Endometrium (tissue), 2 donors: ENCODE data around the gene ARF1.

Source experiments
- FAIRE-seq: peaks from 2 replicates; lab custom pipeline; 2012; peaks lifted over from hg19 to GRCh38; lab: Jason Lieb, UNC
- donor health status: control.
- donor health status: control.

ARF1 gene

DNA sequence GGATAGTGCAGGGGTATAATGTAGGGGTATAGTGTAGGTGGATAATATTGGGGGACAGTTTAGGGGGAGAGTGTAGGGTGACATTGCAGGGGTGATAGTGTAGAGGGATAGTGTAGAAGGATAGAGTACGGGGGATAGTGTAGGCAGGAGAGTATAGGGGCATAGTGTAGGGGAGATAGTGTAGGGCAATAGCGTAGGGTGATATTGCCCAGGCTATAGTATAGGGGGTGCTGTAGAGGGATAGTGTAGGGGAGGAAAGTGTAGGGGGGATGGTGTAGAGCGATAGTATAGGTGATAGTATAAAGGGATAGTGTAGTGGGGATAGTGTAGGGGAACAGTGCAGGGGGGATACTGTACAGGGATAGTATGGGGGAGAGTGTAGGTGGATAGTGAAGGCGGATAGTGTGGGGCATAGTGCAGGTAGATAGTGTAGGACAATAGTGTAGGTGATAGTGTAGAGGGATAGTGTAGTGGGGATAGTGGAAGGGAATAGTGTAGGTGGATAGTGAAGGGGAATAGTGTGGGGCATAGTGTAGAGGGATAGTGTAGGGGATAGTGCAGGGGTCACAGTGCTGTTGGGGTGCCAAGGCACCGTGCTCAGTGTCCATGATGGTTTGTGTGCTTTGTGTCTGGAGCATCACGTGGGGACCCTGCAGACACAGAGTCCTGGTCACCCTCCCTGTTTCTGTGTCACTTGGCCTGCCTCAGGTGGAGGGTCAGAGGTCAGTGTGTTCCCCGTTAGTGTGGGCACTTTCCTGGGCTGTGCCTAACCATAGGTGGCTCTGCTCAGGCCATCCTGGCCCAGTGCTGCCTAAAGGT, 10.5 kb upstream of the ARF1 start:
- no peak for FAIRE-seq

DNA sequence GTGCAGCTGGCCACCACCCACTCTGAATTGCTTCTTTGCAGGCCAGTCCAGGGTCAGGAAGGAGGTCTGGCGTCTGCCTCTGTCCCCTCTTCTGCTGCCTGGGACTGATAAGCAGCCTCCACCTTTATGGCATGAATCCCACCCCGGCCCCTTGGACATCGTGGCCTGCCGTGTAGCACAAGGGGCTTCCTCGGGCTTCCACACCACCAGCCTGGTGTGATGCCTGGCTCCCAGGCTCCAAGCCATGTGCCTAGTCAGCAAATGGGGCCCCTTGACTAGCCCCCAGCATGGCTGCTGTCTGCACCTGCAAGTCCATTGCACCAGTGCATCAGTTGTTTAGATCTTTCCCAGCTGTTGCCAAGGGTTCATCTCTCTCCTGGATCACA, 9.9 kb upstream of the ARF1 start:
- no peak for FAIRE-seq

DNA sequence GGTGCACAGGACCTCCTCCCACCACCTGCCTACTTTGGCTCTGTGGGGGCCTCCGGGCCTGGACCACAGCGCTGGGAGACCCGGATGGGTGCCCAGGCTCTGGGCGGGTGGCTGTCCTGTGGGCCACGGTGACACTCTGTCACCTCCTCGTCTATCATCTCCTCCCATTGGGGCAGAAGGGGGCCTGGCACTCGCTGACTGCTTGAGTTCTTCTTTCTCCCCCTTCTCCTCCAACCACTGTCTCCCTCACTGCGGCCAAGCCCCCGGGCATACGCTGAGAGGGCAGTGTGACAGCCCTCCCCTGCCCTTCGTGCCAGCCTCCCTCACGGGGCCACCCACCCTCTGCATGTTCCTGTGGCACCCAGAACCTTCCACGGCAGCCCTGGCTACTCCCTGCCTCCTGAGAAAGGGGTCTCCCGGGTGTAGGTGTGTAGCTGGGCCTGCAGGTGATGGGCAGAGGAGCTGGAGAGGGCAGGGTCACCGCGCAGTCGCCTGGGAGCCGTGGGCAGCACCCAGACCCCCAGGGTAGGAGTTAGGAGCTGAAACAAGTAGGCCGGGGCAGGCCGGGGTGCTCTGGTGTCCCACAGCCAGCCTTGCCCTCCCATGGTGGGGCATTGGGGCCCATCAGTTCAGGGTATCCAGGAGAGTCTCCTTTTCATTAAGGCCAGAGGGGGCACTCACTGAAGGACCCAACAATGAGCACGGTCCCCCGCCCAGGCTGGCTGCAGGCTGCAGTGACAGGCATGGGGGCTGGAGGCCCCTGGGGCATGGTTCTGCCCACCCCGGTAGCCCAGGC, 9.2 kb upstream of the ARF1 start:
- FAIRE-seq, result no peak

DNA sequence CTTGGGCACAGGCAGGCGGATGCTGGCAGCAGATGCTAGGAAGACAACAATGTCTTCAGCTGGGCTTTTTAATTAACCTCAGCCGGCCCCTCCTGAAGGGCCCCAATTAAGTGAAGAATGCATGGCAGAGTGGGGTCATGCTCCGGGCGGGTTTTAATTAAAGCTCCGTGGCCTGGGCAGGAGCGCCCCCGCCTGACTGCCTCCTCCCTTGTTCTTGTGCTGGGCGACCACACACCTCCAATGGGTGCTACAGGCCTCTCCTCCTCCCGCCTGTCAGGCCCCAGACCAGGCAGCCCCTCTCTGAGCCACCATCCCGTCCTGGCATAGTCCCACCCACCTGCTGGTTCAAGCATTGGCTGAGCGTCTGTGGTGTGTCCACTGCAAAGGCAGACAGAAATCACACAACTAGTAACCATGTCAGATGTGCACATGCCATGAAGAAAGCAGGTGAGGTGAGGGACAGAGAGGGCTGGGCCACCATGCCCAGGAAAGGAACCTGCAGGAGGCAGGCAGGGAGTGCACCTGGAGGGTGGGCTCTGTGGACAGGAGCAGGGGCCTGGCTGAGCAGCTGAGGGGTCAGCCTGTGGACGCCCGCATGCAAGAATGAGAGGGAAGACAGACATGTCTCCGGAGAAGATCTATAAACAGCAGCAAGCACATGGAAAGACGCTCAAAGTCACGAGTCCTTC, 8.5 kb upstream of the ARF1 start:
- FAIRE-seq, result no peak

DNA sequence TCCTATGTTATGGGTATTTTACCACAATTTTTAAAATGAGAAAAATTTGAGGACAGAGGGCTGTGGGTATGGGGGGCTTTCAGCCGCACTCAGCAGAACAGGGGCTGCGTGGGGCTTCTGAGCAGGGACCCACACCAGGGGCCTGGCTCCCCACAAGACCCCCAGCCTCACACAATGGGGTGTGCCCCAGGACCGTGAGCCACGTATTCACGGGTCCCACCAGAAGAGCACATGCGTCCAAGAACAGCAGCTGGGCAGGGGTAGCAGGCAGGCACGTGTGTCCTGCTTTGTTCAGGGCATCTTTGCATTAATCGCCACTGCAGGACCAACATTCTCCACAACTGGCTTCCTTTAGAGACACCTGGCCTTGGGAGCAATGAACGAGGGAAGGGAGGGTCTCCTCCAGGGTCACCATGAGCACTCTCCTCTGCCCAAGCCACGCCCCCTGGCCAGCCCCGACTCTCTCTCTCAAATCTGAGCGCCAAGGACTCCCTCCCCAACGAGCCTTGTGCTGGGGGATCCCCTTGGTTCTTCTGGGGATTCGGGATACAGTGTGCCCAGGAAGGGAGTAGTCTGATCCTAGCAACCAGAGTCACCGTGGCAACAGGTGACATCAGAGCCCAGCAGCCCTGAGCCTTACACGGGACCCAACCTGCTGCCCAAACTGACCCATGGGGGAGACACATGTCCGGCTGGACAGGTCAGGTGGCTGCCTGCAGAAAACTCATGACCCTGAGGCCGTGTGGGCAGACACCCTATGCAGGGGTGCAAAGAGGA, 7.4 kb upstream of the ARF1 start:
- no peak for FAIRE-seq

DNA sequence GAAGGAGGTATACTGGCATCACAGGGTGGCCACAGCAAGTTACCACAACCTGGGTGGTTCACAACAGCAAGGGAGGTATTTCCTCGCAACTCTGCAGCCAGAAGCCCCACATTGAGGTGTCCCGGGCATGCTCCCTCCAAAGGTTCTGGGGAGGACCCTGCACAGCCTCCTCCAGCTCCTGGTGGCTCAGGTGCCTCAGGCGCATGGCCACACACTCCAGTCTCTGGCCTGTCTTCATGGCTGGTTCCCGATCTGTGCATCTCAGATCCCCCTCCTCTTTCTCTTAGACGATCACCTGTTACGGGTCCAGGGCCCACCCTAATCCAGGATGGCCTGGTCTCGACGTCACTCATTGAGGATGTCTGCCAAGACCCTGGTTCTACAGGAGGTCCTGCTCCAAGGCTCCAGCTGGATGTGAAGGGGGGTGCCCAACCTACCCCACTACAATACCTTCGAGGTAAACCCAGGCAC, 6.7 kb upstream of the ARF1 start:
- FAIRE-seq, result no peak

DNA sequence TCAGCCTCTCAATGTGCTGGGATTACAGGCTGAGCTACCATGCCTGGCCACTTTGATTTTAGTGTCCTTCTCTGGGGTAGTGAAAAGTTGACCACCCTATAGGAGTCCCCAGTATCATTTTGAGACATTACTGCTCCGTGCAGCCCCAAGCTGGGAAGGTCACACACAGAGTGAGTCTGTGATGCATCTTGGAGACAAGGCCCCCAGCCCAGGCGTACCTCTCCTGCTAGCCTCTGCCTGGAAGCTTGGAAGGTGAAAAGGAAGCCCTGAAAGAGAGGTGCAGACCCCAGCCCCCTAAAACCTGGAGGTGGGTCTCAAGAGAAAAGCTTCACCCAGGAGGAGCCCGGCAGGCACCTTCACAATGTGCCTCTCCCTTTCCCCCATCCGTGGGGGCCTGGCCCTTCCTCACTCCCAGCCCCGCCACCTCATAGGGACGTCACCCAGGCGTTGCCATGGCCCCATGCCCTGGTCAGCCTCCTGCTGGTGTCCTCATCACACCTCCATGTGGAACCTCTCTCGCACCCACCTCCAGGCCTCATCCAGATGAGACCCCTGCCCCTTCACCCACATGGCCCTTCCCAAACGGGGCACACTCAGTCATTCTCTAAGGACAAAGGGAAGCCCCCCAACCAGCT, 5.6 kb upstream of the ARF1 start:
- no peak for FAIRE-seq

DNA sequence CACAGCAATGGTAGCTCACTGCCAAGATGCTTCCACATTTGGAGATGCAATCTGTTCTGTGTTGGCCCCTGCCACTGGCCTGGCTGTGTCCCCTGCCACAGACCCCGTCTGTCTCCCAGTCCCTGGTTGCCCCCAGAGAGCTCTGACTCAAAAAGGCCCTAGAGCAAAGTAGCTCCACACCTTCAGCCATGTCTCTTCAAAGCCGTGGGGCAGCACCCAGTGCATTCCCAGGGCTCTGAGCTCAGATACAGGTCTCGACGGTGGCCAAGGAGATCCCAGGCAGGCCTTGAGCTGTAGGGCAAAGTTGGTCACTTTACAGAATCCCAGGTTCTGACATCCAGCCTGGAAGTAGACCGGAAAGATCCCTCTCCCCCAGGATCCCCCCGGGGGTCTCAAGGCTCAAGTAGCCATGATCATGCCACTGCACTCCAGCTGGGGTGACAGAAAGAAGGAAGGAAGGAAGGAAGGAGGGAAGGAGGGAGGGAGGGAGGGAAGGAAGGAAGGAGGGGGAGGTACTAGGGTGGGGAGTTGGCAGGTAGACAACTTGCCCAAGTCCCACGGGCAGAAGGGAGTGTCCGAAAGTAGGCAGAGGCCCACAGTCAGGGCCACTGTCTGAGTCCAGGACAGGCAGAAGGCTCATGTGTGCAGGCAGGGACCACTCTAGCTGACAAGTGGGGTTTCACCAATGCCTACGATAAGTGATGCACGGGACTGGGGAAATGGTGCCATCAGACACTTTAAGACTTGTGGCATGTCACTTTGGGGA, 4.8 kb upstream of the ARF1 start:
- FAIRE-seq, result no peak

DNA sequence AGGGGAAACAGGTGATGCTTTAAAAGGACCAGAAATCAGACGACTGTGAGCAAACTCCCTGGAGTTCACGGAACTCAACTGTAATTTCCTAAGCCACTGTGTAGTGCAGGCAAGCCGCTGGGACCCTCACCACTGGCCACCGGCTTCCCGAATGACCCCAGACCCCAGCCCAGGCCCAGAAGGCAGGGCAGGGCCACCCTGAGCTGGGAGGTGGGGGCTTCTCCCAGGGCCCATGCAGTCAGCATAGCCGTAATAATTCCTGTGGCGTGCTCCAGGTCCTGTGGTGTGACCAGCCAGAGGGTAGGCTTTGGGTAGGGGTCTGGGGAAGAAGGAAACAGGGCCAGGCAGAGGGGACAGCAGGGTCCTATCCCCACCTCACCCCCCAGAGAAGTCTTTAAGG, 3.5 kb upstream of the ARF1 start:
- no peak for FAIRE-seq

DNA sequence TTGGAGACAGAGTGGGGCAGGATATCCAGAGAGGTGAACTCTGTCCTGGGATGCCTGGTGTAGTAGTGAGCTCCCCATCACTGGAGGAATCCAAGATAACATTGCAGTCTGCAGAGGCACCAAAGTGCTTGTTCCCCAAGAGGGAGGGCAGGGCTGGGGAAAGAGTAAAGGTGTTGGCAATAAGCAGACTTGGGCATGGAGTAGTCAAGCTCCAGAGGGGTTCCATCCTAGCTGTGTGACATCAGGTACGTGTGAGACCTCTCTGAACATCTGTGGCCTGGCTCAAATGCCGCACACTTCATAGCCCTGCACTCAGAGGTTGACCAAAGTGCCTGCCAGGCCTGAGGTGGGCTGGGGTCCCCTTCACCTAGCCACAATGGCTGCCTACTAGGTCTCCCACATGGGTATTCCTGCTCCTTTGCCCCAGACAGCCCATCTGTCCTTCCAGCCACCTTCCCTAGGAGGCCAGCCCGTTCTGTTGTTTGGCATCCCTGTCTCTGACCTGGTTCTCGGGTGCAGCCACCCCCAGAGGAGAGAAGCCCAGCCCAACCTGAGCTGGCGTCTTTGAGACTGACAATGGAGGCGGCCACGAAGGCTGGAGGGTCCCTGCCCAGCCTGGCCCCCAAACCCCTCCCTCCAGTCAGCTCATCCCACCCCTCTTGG, 2.8 kb upstream of the ARF1 start:
- no peak for FAIRE-seq

DNA sequence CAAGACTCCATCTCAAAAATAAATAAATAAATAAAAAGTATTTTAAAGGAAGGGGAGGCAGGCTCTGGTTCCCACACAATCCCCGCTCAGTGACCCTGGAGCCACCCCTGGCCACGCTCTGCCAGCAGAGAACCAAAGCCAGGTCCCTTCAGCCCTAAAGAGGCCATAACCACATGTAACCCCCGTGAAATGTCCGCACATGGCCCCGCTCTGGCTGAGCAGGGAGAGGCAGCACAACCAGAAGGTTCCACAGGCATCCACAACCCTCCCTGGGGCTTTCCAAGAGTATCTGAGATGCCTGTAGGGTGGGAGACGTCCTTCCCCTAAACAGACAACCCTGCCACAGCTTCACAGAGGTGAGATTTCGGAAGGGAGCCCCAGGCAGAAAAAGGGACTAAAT, 1.4 kb upstream of the ARF1 start:
- FAIRE-seq, result no peak

DNA sequence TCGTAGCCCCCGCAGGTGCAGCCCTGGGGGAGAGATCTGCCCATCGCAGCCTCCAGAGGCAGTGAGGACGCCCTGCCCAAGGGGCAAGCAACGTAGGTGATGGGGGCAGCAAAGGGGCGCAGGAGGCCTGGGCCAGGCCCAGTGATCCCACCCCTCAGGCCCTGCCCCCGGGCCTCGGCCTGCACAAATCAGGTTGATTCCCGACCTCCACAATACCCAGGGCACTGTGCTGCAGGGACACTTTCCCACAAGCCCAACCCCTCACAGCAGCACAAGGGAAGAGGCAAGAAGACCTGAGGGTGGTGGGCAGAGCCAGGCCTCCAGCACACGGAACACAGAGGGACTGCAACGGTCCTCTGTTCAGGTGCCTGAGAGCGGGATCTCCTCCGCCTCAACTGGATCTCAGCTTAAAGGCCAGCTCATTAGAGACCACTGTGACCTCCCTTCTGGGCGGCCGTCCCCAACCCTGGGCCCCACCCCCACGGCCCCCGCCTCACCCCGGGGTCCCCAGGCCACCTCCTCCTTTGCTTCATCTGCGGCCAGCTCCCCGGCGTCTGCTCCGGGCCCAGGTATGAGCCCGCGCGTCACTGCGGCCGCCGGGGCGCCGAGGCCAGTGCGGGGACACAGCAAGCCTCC, 812 bp upstream of the ARF1 start:
- no peak for FAIRE-seq

DNA sequence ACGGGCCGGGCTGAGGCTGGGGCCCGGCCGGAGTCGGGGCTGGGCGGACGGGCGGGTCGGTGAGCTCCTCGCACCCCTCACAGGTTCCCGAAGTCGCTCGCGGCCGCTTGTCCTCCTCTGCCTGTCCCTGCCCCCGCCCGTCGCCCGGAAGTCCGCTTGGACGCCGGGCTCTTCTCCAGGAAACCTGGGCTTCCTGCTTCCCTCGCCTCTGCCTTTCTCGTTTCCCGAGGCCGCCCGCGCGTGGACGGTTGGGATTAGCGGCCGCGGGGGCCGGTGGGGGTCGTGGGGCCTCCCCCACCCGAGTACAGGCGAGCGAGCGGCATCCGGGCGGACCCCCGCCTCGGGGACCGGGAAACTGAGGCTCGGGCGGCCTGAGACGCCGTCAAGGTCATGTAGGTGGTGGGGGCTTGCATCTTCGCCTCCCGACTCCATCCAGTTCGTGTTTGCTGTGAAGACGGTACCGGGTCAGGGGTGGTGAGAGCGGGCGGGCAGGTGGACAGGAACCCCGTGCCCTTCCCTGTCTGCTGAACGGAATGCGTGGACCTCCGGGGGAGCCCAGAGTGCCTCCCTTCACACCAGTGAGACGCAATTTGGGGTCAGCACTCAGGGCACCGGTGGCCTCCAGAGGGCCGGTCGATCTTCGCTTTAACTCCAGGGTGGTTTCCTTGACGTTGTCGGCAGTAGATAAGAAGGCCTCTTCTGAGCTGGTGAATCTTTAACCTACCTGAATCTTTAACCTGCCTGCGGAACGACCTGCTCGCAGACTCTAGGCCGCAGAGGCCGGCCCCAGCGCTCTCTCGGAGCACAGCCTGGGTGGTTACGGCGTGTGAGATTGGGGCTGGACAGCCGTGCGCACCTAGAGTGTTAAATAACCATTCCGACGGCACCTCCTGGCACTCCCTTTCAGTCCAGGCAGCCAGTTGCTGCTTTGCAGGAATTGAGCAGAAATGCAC, 686 bp downstream of the ARF1 start:
- no peak for FAIRE-seq

DNA sequence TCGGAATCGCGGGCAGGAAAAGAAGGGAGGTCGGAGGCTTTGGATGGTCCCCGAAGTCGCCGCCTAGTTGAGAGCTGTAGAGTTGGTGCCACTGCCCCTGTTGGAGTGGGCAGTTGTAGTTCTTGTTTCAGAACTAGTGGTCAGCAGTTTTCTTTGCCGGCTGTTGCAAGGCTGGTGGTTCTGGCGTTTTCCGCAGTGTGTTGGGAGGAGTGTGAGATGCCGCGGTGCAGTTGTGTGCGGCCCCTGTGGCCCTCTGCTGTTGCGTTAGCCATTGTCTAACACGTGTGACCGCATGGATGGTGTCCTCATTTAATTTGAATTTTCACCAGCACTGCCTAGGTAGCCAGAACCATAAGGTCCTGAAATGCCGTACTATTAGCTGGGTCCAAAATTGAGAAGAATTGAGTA, 1.4 kb downstream of the ARF1 start:
- FAIRE-seq, result no peak

DNA sequence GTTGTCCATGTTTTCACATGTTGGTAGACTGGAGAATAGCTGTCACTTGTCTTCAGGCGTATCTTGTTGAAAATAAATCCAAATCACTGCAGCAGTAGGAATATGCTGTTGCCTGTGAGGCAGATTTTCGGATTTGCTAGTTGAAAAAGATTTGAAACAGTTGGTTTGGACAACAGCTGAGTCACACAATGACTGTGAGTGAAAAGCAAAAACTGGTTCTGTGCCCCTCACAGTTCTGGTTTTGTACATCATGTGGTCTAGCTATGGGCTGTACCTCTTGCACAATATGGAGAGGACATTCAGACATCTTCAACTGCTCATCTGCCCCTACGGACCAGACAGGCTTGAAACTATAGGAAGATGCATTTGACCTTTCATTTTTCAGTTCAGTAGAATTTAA, 1.8 kb downstream of the ARF1 start:
- no peak for FAIRE-seq

DNA sequence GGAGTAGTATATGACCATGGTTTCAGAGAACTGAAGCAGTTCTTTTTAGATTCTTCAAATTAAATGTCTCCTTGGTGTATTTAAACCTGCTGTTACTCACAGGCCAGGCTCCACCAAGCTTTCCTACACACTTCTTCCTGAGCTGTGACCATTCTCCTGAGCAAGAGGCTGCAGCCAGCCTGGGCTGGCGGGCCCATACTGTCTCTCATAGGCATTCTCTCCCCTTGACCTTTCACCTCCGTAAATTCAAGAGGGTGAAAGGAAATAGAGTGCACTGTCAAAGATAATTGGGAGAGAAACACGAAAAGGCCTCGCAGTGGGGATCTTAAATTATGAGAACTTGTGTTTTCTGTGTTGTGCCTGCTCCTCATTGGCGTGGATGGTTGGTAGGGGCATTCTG, 2.3 kb downstream of the ARF1 start:
- no peak for FAIRE-seq

DNA sequence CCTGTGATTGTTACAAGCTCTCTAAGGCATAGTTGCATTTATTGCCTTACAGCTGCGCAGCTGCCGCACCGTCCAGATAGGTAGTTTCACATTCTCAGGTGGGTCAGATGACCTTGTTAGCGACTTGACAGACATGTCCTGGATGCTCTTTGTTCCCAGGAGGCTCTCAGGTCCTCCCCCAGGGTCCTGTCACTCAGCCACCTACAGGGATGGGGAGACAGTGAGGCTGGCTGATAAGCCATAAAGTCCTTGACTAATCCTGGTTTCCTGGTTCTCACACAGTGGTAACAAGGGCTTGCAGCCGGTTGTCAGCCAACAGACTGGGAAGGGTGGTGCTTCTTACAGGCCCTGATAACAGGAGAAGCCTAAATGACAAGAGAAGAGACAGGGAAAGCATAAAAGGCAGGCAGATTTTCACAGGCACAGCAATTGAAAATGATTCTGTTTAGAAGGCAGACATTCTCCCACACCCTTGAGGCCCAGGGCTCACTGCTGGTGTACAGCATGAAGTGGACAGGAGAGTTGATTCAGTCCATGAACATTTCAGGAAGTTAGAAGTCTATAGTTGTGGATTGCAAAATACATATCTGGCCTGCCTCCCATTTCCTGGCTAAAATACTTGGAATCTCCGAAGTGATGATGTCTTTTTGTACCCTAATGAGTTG, 2.9 kb downstream of the ARF1 start:
- no peak for FAIRE-seq

DNA sequence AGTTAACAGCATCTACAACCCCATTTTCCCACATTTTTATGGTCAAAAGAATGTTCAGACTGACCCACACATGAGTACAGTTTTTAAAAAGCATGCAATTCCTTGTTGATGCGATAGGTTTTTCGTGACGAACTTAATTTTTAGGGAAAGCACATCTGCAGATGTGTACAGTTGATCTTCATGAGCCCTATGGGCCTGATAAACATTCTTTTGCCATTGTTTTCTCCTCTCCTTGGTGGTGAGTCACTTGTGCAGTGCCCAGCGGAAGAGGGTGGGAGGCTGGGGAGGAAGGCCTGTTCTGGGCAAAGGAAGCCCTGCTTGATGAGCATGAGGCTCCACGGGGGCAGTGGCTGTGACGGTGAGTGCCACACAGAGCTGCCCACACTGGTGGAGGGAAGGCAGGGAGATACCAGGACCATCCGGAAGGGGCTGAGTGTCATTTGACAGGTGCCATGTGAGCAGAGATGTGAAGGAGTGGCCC, 5.3 kb downstream of the ARF1 start:
- no peak for FAIRE-seq
